Epithelial cell of esophagus (primary cell): Measurements from ENCODE around the gene HAUS8.

Experiments used
- DNase-seq: peaks from one replicate; pipeline ENCODE4 v3.0.0; 2010; ENCODE audit warnings: low read depth
- H3K4me3 ChIP-seq: 2 replicates; pipeline ENCODE4 v1.5.1; 2011; ENCODE audit warnings: mild to moderate bottlenecking, low read length, control low read depth
- TF ChIP-seq, protein P1 (sequence below): IDR thresholded peaks from 2 replicates; pipeline ENCODE4 v1.5.1; 2011; ENCODE audit warnings: low read depth, mild to moderate bottlenecking, low read length, control low read depth, inconsistent platforms; ENCODE audit not compliant: insufficient read depth; ENCODE audit errors: missing control alignments

Gene HAUS8

DNA sequence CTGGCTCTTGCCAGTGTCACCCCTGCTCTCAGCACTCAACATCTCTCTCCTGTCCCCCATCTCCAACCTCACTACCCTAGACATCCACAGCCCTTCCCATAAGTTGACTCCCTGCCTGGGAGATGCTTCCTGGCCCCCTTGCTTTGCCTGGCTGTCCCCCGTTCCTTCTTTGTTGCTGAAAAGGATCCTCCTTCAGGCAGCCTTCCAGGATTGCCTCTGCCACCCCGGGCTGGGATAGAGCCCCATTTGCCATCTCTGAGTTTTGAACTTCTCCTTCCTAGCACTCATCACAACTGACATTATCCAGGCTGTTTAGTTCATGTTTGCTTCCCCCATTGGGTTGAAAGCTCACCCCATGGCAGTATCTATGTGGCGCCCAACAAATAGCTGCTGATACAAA is 68.7 kb downstream of the HAUS8 start:
- H3K4me3 ChIP-seq: no peak overlapping the region
- DNase-seq: no peak
- TF ChIP-seq, protein P1, sequence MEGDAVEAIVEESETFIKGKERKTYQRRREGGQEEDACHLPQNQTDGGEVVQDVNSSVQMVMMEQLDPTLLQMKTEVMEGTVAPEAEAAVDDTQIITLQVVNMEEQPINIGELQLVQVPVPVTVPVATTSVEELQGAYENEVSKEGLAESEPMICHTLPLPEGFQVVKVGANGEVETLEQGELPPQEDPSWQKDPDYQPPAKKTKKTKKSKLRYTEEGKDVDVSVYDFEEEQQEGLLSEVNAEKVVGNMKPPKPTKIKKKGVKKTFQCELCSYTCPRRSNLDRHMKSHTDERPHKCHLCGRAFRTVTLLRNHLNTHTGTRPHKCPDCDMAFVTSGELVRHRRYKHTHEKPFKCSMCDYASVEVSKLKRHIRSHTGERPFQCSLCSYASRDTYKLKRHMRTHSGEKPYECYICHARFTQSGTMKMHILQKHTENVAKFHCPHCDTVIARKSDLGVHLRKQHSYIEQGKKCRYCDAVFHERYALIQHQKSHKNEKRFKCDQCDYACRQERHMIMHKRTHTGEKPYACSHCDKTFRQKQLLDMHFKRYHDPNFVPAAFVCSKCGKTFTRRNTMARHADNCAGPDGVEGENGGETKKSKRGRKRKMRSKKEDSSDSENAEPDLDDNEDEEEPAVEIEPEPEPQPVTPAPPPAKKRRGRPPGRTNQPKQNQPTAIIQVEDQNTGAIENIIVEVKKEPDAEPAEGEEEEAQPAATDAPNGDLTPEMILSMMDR: no peak

DNA sequence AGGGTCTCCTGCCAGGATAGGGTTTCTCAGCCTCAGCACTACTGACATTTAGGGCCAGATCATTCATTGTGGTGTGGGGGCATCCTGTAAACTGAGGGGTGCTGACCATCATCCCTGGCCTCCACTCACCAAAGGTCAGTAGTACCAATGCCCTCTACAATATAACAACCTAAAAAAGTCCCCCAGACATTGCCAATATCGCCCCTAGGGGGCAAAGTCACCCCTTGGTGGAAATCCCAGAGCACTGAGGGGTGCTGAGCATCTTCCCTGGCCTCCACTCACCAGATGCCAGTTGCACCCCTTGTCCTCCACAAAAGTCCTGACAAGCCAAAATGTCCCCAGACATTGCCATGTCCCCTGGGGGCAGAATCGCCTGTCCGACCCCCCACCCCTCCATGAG is 70.3 kb downstream of the HAUS8 start:
- TF ChIP-seq, protein P1: no peak
- DNase-seq: no peak
- no peak overlapping the region for H3K4me3 ChIP-seq

DNA sequence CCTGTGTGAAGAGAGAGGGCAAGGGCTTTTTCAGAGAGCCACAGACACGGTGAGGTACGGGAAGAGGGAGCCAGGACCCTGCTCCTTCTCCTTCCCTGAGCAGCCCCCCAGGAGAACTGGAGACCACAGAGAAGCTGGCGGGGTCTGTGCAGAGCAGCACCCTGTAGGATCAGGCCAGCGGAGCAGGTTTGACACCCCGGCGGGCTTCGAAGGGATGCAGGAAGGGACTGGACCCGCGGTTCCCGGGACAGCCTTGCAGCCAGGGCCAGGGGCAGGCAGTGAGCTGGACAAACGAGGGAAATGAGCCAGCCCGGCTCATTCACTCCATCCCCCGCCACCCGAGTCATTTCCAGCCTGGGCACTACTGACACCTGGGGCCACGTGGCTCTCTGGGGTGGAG is 70.9 kb downstream of the HAUS8 start:
- H3K4me3 ChIP-seq: no peak overlapping the region
- TF ChIP-seq, protein P1: no peak
- DNase-seq: no peak

DNA sequence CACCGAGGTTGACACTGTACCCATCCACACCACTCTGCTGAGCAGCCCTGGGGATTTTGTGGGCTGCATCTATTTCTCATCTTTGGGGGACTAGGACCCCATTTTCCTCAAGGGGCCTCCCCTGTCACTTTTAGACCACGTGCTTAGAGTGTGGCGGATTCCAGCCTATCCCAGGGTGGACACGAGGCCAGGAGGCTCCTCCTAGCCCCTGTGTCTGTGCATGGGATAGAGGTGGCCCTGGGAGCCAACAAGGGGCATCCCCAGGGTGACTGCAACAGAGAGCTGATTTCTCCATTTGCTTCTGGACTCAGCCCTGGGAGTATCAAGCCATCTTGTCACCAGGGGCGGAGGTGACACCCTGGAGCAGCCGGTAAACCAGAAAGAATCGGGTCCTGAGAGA is 72.8 kb downstream of the HAUS8 start:
- DNase-seq: no peak
- H3K4me3 ChIP-seq: no peak overlapping the region
- TF ChIP-seq, protein P1: no peak

DNA sequence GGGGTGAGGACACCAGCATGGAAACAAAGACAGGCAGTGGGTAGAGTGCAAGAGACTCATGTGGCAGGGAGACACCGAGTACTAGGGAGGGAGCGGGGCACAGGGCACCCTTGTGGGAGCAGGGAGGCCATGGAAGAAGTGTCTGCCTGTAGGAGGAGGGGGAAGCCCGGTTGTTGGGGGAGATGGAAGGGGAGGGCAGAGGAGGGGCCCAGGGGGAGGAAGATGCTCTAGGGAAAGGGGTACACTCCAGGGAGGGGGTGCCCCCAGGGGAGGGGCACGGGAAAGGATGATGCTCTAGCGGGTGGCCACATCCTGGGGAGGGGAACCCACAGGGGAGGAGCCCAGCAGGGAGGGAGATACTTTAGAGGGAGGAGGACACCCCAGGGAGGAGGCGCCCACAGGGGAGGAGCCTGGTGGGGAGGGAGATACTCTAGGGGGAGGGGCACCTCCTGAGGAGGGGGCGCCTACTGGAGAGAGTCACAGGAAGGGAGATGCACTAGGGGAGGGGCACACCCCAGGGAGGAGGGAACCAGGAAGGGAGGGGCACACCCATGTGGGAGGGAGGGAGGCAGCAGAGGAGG is 73.6 kb downstream of the HAUS8 start:
- TF ChIP-seq, protein P1: no peak
- H3K4me3 ChIP-seq: no peak overlapping the region
- DNase-seq: no peak
